NOMO-1 treated with DMSO at 0.1 percent for 48 hours (cell line): ENCODE measurements around the gene DMAC2L.

Experiments used
- DNase-seq: peaks from one replicate; lab custom pipeline; 2025; ENCODE audit not compliant: unreplicated experiment; lab: John Stamatoyannopoulos, UW

DMAC2L gene

GRCh38 chr14:50321009-50321660 lies 9.0 kb downstream of the DMAC2L start:
- DNase-seq = peak; percentile 87

GRCh38 chr14:50331596-50331995 lies 19.5 kb downstream of the DMAC2L start:
- no peak for DNase-seq

- DNase-seq = no peak
Measured at GRCh38 chr14:50333014-50333509, 20.9 kb downstream of the DMAC2L start.

GRCh38 chr14:50334211-50334610 lies 22.1 kb downstream of the DMAC2L start:
- no peak for DNase-seq

- DNase-seq = no peak
Measured at GRCh38 chr14:50335389-50335788, 23.3 kb downstream of the DMAC2L start.

GRCh38 chr14:50335989-50336824 lies 24.1 kb downstream of the DMAC2L start:
- DNase-seq = no peak

GRCh38 chr14:50338587-50338986 lies 26.5 kb downstream of the DMAC2L start:
- DNase-seq = no peak

- DNase-seq = no peak
Measured at GRCh38 chr14:50339178-50339804, 27.2 kb downstream of the DMAC2L start.

GRCh38 chr14:50340045-50340444 lies 27.9 kb downstream of the DMAC2L start:
- DNase-seq = no peak

- DNase-seq = no peak
Measured at GRCh38 chr14:50340963-50341362, 28.8 kb downstream of the DMAC2L start.

GRCh38 chr14:50342221-50343078 lies 30.3 kb downstream of the DMAC2L start:
- no peak for DNase-seq

- no peak for DNase-seq
Measured at GRCh38 chr14:50343434-50343833, 31.3 kb downstream of the DMAC2L start.

- DNase-seq = no peak
Measured at GRCh38 chr14:50344116-50344775, 32.1 kb downstream of the DMAC2L start.

- no peak for DNase-seq
Measured at GRCh38 chr14:50344876-50345563, 32.9 kb downstream of the DMAC2L start.

- no peak for DNase-seq
Measured at GRCh38 chr14:50345846-50346422, 33.8 kb downstream of the DMAC2L start.

- no peak for DNase-seq
Measured at GRCh38 chr14:50347521-50347920, 35.4 kb downstream of the DMAC2L start.

- DNase-seq = no peak
Measured at GRCh38 chr14:50348933-50349332, 36.8 kb downstream of the DMAC2L start.

- no peak for DNase-seq
Measured at GRCh38 chr14:50350975-50351374, 38.9 kb downstream of the DMAC2L start.

- no peak for DNase-seq
Measured at GRCh38 chr14:50352584-50352983, 40.5 kb downstream of the DMAC2L start.
